Gastroesophageal sphincter (tissue), 4 donors: ENCODE results near the gene SCAF4. TPM values are rescaled to one million over a fixed set of nuclear protein-coding genes. Genes with fewer than 3 reads are reported as not detected.

Experiments used
- ATAC-seq: fragments of 150-250 bp; one replicate; pipeline ENCODE4 v1.9.1; 2016; ENCODE audit warnings: mild to moderate bottlenecking, moderate library complexity
- H3K27ac ChIP-seq, 4 donors: fragments of 200-600 bp; sonication (generic) in 3 of 4; 1 replicate in 3 of 4; 2 replicates in 1 of 4; pipeline ENCODE4 v1.5.1; 2016 to 2019
- H3K27me3 ChIP-seq: fragments of 200-600 bp; sonication (generic); one replicate; pipeline ENCODE4 v1.5.1; 2019
- H3K36me3 ChIP-seq, 2 donors: fragments of 200-600 bp; sonication (generic); one replicate each; pipeline ENCODE4 v1.5.1; 2019; ENCODE audit warnings: control low read depth in 1 of 2
- H3K4me1 ChIP-seq, 3 donors: fragments of 200-600 bp; sonication (generic); 1 replicate in 2 of 3; 2 replicates in 1 of 3; pipeline ENCODE4 v1.5.1; 2016 to 2019; ENCODE audit warnings: control low read depth in 2 of 3
- H3K4me3 ChIP-seq, 2 donors: fragments of 200-600 bp; sonication (generic); one replicate each; pipeline ENCODE4 v1.5.1; 2019; ENCODE audit warnings: mild to moderate bottlenecking in 1 of 2, moderate library complexity in 1 of 2
- H3K9me3 ChIP-seq, 3 donors: fragments of 200-600 bp; sonication (generic); one replicate each; pipeline ENCODE4 v1.5.1; 2017 to 2019; ENCODE audit warnings: control low read depth in 2 of 3
- EP300 ChIP-seq: sonication (generic); formaldehyde crosslinking; IDR thresholded peaks from one replicate; pipeline ENCODE4 v1.6.1; 2017; ENCODE audit warnings: antibody characterized with exemption, mild to moderate bottlenecking
- POLR2A ChIP-seq, 2 donors: fragments of 450-650 bp; IDR thresholded peaks; one replicate each; pipeline ENCODE4 v1.6.1; 2017; ENCODE audit warnings: antibody characterized with exemption in 2 of 2, mild to moderate bottlenecking in 2 of 2, moderate library complexity in 1 of 2
- POLR2AphosphoS5 ChIP-seq: sonication (generic); formaldehyde crosslinking; IDR thresholded peaks from one replicate; pipeline ENCODE4 v1.6.1; 2017; ENCODE audit warnings: antibody characterized with exemption
- WGBS, 2 donors: methylation state at CpG; one replicate each; pipeline ENCODE4 v1.1.5; 2018; ENCODE audit warnings: low coverage in 1 of 2; 5-methylcytosine and 5-hydroxymethylcytosine counted together
- total RNA-seq, 4 donors: library from RNA; depleted of rRNA; stranded (reverse); fragments of >200 nt; gene quantifications; one replicate each; pipeline ENCODE4 v1.1.0, GENCODE V29; 2016
- TF ChIP-seq, protein P1 (sequence below), 4 experiments: fragments of 200-600 bp in 2 of 4; fragments of 450-650 bp in 2 of 4; sonication (generic) in 1 of 4; IDR thresholded peaks; one replicate each; pipeline ENCODE4 v1.5.1; 2017 to 2019; ENCODE audit warnings: antibody characterized with exemption in 4 of 4, mild to moderate bottlenecking in 2 of 4, moderate library complexity in 2 of 4

SCAF4 gene
- total RNA-seq, 4 donors from 2014 or later = 10.7 to 19.9 (median 16.1) TPM

DNA sequence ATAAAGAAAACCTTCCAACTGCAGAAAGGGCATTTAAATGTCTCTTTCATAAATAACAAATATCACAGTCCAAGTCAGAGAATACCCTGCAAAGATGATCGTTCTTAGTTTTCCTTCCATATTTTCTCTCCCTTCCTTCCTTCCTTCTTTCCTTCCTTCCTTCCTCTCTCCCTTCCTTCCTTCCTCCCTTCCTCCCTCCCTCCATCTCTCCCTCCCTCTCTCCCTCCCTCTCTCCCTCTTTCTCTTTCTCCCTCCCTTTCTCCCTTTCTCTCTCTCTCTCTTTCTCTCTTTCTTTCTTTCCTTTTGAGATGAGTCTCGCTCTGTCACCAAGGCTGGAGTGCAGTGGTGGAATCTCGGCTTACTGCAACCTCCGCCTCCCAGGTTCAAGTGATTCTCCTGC is 29.0 kb upstream of the SCAF4 start:
- Histone ChIP-seq H3K9me3 (no peaks in the 10 kb centered on the region), H3K4me1 (no peaks in the 10 kb centered on the region), H3K27me3 (peaks cover 4% of the 10 kb centered on the region), H3K27ac (no peak overlapping the region), H3K36me3 (no peaks in the 10 kb centered on the region), H3K4me3 (no peak overlapping the region)
- ATAC-seq = no peak
- TF ChIP-seq EP300 (no peak), POLR2AphosphoS5 (no peak)
- TF ChIP-seq, protein P1, sequence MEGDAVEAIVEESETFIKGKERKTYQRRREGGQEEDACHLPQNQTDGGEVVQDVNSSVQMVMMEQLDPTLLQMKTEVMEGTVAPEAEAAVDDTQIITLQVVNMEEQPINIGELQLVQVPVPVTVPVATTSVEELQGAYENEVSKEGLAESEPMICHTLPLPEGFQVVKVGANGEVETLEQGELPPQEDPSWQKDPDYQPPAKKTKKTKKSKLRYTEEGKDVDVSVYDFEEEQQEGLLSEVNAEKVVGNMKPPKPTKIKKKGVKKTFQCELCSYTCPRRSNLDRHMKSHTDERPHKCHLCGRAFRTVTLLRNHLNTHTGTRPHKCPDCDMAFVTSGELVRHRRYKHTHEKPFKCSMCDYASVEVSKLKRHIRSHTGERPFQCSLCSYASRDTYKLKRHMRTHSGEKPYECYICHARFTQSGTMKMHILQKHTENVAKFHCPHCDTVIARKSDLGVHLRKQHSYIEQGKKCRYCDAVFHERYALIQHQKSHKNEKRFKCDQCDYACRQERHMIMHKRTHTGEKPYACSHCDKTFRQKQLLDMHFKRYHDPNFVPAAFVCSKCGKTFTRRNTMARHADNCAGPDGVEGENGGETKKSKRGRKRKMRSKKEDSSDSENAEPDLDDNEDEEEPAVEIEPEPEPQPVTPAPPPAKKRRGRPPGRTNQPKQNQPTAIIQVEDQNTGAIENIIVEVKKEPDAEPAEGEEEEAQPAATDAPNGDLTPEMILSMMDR (IDR thresholded peaks at IDR 0.05) = no peak
- 71 to 100% methylated on average over 1 to 4 of the region's 4 CpGs for WGBS, 2 donors

DNA sequence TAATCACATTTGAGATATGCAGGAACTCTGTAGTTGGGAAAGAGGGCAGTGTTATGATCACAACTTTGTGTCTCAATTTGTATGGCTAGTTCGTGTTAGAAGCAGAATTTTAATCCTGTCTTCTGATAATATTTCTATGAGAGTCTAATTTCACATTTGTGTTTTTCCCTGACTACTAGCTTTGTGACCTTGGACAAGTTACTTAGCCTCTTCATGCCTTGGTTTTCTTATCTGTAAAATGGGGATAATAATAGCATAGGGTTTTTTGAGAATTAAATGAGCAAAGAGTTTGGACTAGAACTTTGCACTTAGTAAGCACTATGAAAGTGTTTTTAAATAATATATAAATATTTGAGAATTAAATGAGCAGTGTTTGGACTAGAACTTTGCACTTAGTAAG is 24.9 kb upstream of the SCAF4 start:
- Histone ChIP-seq H3K4me3 (no peak overlapping the region), H3K9me3 (no peaks in the 10 kb centered on the region), H3K27ac (no peak overlapping the region), H3K4me1 (no peaks in the 10 kb centered on the region), H3K36me3 (no peaks in the 10 kb centered on the region), H3K27me3 (peaks cover 4% of the 10 kb centered on the region)
- TF ChIP-seq POLR2AphosphoS5 (no peak), EP300 (no peak), POLR2A (IDR thresholded peaks at IDR 0.05) (no peak)
- TF ChIP-seq, protein P1 (IDR thresholded peaks at IDR 0.05) = no peak
- ATAC-seq = no peak
- 72 to 89% methylated on average over 1 of the region's 1 CpG for WGBS, 2 donors

DNA sequence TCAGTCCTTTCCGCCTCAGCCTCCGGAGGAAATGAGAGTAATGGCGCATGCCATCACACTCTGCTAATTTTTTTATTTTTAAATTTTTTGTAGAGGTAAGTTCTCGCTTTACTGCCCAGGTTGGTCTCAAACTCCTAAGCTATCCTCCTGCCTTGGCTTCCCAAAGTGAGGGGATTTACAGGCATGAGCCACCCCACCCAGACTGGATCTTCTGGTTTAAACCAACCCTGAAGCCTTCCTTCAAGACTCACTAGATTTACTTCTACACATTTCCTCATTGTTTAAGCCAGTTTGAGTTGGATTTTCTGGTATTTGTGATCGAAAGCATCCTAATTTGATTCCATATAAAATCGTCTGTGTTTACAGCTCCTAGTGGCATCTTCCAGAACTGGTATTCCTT is 23.1 kb upstream of the SCAF4 start:
- Histone ChIP-seq H3K4me3 (no peak overlapping the region), H3K27ac (no peak overlapping the region), H3K36me3 (no peaks in the 10 kb centered on the region), H3K27me3 (peaks cover under 1% of the 10 kb centered on the region), H3K4me1 (no peaks in the 10 kb centered on the region), H3K9me3 (no peaks in the 10 kb centered on the region)
- whole genome bisulfite sequencing, 2 donors = 82 to 90% methylated on average over 3 to 6 of the region's 6 CpGs
- no peak for ATAC-seq
- TF ChIP-seq, protein P1 (IDR thresholded peaks at IDR 0.05) = no peak
- no peak for TF ChIP-seq POLR2A (IDR thresholded peaks at IDR 0.05)
- TF ChIP-seq EP300 = no peak
- no peak for TF ChIP-seq POLR2AphosphoS5

DNA sequence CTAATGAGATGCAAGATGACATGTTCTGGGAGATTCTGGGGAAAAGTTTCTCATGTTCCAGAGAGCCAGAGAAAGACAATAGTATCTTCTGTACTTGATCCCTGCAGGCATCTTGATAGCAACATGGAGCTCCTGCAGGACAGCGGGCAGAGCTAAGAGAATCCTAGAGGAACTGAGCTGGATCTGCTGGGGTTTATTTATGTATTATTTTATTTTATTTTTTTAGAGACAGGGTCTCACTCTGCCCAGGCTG is 22.7 kb upstream of the SCAF4 start:
- no peaks in the 10 kb centered on the region for H3K9me3 ChIP-seq
- 71 to 75% methylated on average over 1 of the region's 1 CpG for WGBS, 2 donors
- TF ChIP-seq, protein P1 (IDR thresholded peaks at IDR 0.05) = no peak
- TF ChIP-seq POLR2A (IDR thresholded peaks at IDR 0.05) = no peak
- TF ChIP-seq EP300 = no peak
- no peak for TF ChIP-seq POLR2AphosphoS5
- no peaks in the 10 kb centered on the region for H3K27me3 ChIP-seq
- no peak overlapping the region for H3K4me3 ChIP-seq
- H3K4me1 ChIP-seq = no peaks in the 10 kb centered on the region
- H3K36me3 ChIP-seq = no peaks in the 10 kb centered on the region
- ATAC-seq = no peak
- no peak overlapping the region for H3K27ac ChIP-seq

DNA sequence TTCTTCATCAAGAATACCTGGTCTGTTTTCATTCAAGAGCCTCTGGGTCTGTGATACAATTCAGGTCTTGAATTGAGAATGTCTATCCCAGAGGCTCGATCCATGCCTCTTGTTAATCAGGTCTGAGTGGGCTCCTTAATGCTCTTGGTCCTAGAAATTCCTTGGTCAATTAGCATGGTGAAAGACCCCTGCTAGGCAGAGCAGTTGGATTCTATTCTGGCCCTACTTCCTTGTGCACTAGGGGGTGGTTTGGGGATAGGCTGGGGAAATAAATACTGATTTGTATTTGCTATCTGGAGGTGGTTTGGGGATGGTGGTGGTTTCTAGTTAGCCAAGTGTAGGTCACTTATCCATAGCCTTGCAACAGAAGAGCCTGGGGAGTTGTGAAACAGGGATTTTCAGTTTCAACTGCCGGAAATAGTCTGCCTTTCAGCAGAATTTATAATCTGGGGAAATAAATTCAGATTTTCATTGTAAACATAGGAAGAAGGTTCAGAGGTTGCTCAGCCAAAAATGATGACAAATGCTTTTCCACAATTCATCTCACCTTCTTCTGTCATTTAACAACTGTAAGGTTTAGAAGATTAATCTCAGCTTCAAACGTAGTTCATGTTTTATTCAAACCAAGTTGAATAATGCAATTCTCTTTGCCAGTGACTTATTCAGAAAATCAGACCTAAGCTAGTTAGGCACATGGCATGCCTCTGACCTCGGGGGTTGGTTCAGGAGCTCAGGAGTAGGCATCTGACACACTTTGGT is 22.2 kb upstream of the SCAF4 start:
- no peak for ATAC-seq
- no peak overlapping the region for H3K27ac ChIP-seq
- no peaks in the 10 kb centered on the region for H3K9me3 ChIP-seq
- no peaks in the 10 kb centered on the region for H3K27me3 ChIP-seq
- TF ChIP-seq EP300 = no peak
- no peak for TF ChIP-seq POLR2A (IDR thresholded peaks at IDR 0.05)
- no peak for TF ChIP-seq POLR2AphosphoS5
- TF ChIP-seq, protein P1 (IDR thresholded peaks at IDR 0.05) = no peak
- H3K4me3 ChIP-seq = no peak overlapping the region
- 55 to 65% methylated on average over 4 of the region's 4 CpGs for WGBS, 2 donors
- no peaks in the 10 kb centered on the region for H3K36me3 ChIP-seq
- H3K4me1 ChIP-seq = no peaks in the 10 kb centered on the region
